ENCODE measurements around the gene LRRC28. TPM values are rescaled to one million over a fixed set of nuclear protein-coding genes. Genes with fewer than 3 reads are reported as not detected.

The LRRC28 gene
- total and polyA plus RNA-seq, 10 of the 15 experiments (the other 5 are each of a cell fraction or from before 2014, with no cell fraction given), result 21.3 to 54.9 (median 27.7) TPM

- no peak for TF ChIP-seq MYC (IDR thresholded peaks at IDR 0.05; ENCODE audit: insufficient read depth, insufficient read length, insufficient replicate concordance, low read length, severe bottlenecking)
- TF ChIP-seq FOS (IDR thresholded peaks at IDR 0.05; ENCODE audit: borderline replicate concordance, extremely low read depth, insufficient read length), result peak; percentile 12
- TF ChIP-seq NBN (IDR thresholded peaks at IDR 0.05), result peak; percentile 35; the same call in 1 of the 2 replicates
- no peak for TF ChIP-seq ZNF217 (IDR thresholded peaks at IDR 0.05)
- TF ChIP-seq JUNB (IDR thresholded peaks at IDR 0.05), result no peak
- TF ChIP-seq EZH2 (IDR thresholded peaks at IDR 0.05; ENCODE audit: borderline replicate concordance, control insufficient read depth, low read depth, low read length), result no peak
- peak; percentile 48; the same call in 1 of the 2 replicates for TF ChIP-seq RUNX3 (IDR thresholded peaks at IDR 0.05; ENCODE audit: low read length)
- TF ChIP-seq CEBPZ (IDR thresholded peaks at IDR 0.05; ENCODE audit: low read depth, low read length), result no peak; the same call in 1 of the 2 replicates
- TF ChIP-seq MTA3 (IDR thresholded peaks at IDR 0.05; ENCODE audit: borderline replicate concordance, low read length), result 0 out of 2 replicates have a peak, but pooled peaks have one; percentile 22
- no peak for TF ChIP-seq EP300 (IDR thresholded peaks at IDR 0.05; ENCODE audit: borderline replicate concordance in 1 of 2, control insufficient read depth in 1 of 2, low read depth in 2 of 2, low read length in 2 of 2)
- TF ChIP-seq USF2 (IDR thresholded peaks at IDR 0.05; ENCODE audit: borderline replicate concordance, low read depth, low read length), result no peak
- TF ChIP-seq CBX3 (IDR thresholded peaks at IDR 0.05; ENCODE audit: borderline replicate concordance, low read depth), result no peak
- TF ChIP-seq SIX5 (IDR thresholded peaks at IDR 0.05; ENCODE audit: low read depth, low read length, severe bottlenecking), result no peak
- TF ChIP-seq SP1 (IDR thresholded peaks at IDR 0.05; ENCODE audit: low read depth, low read length), result peak; percentile 90
- no peak for TF ChIP-seq BCLAF1 (IDR thresholded peaks at IDR 0.05)
- TF ChIP-seq POLR2A (IDR thresholded peaks at IDR 0.05; ENCODE audit: low read depth, low read length), result peak; percentile 88
- TF ChIP-seq E4F1 (IDR thresholded peaks at IDR 0.05; ENCODE audit: borderline replicate concordance, partially characterized antibody), result peak; percentile 80
- peak; percentile 75 for TF ChIP-seq YY1 (IDR thresholded peaks at IDR 0.05; ENCODE audit: low read depth, low read length)
- no peak; the same call in 1 of the 2 replicates for TF ChIP-seq PAX8 (IDR thresholded peaks at IDR 0.05)
Measured at GRCh38 chr15:99250857-99251841, at the start of gene LRRC28 (continued).
